ENCODE data around the gene LGALS3BP.

The LGALS3BP gene

GRCh38 chr17:79012563-79013134 is 32.9 kb upstream of the LGALS3BP start:
- no peak for DNase-seq (ENCODE audit: low read depth)

- DNase-seq (ENCODE audit: low read depth): peak; percentile 92
Measured at GRCh38 chr17:79011451-79012147, 31.9 kb upstream of the LGALS3BP start.

- no peak for DNase-seq (ENCODE audit: low read depth)
Measured at GRCh38 chr17:79010304-79010646, 30.6 kb upstream of the LGALS3BP start.

GRCh38 chr17:79009397-79010303 is 29.9 kb upstream of the LGALS3BP start, which contains the start of gene CANT1:
Gene CANT1 (minus strand): TSS chr17:79009764. CDS start chr17:78997622, 12,142 bp downstream.
- DNase-seq (ENCODE audit: low read depth): peak; percentile 92

- no peak for DNase-seq (ENCODE audit: low read depth)
Measured at GRCh38 chr17:79008666-79009387, 29.1 kb upstream of the LGALS3BP start.

- no peak for DNase-seq (ENCODE audit: low read depth)
Measured at GRCh38 chr17:79007504-79008381, 28.0 kb upstream of the LGALS3BP start.

GRCh38 chr17:79006794-79007503 is 27.2 kb upstream of the LGALS3BP start:
- no peak for DNase-seq (ENCODE audit: low read depth)

- no peak for DNase-seq (ENCODE audit: low read depth)
Measured at GRCh38 chr17:79006046-79006445, 26.3 kb upstream of the LGALS3BP start.

- no peak for DNase-seq (ENCODE audit: low read depth)
Measured at GRCh38 chr17:79005063-79005861, 25.5 kb upstream of the LGALS3BP start.

- DNase-seq (ENCODE audit: low read depth): no peak
Measured at GRCh38 chr17:79003661-79004411, 24.1 kb upstream of the LGALS3BP start.

- DNase-seq (ENCODE audit: low read depth): no peak
Measured at GRCh38 chr17:79002796-79003593, 23.3 kb upstream of the LGALS3BP start.

GRCh38 chr17:79002291-79002690 is 22.6 kb upstream of the LGALS3BP start:
- no peak for DNase-seq (ENCODE audit: low read depth)

GRCh38 chr17:79001190-79002020 is 21.7 kb upstream of the LGALS3BP start:
- DNase-seq (ENCODE audit: low read depth): no peak

- no peak for DNase-seq (ENCODE audit: low read depth)
Measured at GRCh38 chr17:79000396-79001189, 20.9 kb upstream of the LGALS3BP start.

- DNase-seq (ENCODE audit: low read depth): no peak
Measured at GRCh38 chr17:78999947-79000395, 20.2 kb upstream of the LGALS3BP start.

- DNase-seq (ENCODE audit: low read depth): no peak
Measured at GRCh38 chr17:78999056-78999768, 19.5 kb upstream of the LGALS3BP start.
